Measurements from ENCODE around the gene ARHGAP42.

DNA sequence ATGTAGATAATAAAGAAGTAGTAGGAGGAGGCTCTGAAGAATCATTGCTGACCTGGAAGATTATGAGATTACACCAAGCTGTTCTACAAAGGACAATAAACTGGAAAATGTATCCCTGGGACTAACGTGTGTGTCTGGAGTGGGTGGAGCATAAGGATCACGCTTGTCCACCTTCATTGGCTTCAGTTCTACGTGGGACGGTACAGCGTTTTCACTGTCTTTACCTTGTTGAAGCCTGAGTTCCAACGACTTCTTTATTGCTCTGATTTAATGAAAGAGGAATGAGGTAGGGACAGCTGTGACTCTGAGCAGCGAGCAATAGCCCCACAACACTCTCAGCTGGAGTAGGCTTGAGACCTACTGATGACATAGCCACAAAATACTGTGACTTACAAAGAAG, 87.0 kb downstream of the ARHGAP42 start:
- TF ChIP-seq, protein P1, sequence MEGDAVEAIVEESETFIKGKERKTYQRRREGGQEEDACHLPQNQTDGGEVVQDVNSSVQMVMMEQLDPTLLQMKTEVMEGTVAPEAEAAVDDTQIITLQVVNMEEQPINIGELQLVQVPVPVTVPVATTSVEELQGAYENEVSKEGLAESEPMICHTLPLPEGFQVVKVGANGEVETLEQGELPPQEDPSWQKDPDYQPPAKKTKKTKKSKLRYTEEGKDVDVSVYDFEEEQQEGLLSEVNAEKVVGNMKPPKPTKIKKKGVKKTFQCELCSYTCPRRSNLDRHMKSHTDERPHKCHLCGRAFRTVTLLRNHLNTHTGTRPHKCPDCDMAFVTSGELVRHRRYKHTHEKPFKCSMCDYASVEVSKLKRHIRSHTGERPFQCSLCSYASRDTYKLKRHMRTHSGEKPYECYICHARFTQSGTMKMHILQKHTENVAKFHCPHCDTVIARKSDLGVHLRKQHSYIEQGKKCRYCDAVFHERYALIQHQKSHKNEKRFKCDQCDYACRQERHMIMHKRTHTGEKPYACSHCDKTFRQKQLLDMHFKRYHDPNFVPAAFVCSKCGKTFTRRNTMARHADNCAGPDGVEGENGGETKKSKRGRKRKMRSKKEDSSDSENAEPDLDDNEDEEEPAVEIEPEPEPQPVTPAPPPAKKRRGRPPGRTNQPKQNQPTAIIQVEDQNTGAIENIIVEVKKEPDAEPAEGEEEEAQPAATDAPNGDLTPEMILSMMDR (IDR thresholded peaks at IDR 0.05): no peak
- TF ChIP-seq POLR2A (IDR thresholded peaks at IDR 0.05): no peak
- TF ChIP-seq EP300 (IDR thresholded peaks at IDR 0.05): no peak

Data from stomach (tissue), 4 donors.